Suprapubic skin (tissue), 3 donors: ENCODE measurements around the gene SUSD5.

Source experiments
- EP300 ChIP-seq: sonication (generic); formaldehyde crosslinking; IDR thresholded peaks from one replicate; pipeline ENCODE4 v1.6.1; 2017; ENCODE audit warnings: antibody characterized with exemption
- TF ChIP-seq, protein P1 (sequence below), 2 donors: fragments of 200-600 bp in 1 of 2; fragments of 450-650 bp in 1 of 2; sonication (generic) in 1 of 2; IDR thresholded peaks; one replicate each; pipeline ENCODE4 v1.5.1; 2016 to 2019; ENCODE audit warnings: antibody characterized with exemption in 2 of 2, mild to moderate bottlenecking in 1 of 2, moderate library complexity in 1 of 2

- TF ChIP-seq, protein P1, sequence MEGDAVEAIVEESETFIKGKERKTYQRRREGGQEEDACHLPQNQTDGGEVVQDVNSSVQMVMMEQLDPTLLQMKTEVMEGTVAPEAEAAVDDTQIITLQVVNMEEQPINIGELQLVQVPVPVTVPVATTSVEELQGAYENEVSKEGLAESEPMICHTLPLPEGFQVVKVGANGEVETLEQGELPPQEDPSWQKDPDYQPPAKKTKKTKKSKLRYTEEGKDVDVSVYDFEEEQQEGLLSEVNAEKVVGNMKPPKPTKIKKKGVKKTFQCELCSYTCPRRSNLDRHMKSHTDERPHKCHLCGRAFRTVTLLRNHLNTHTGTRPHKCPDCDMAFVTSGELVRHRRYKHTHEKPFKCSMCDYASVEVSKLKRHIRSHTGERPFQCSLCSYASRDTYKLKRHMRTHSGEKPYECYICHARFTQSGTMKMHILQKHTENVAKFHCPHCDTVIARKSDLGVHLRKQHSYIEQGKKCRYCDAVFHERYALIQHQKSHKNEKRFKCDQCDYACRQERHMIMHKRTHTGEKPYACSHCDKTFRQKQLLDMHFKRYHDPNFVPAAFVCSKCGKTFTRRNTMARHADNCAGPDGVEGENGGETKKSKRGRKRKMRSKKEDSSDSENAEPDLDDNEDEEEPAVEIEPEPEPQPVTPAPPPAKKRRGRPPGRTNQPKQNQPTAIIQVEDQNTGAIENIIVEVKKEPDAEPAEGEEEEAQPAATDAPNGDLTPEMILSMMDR (IDR thresholded peaks at IDR 0.05), result no peak
- no peak for TF ChIP-seq EP300
Measured at GRCh38 chr3:33125840-33126239, 92.8 kb downstream of the SUSD5 start.
